ENCODE measurements around the gene SOX5.

DNA sequence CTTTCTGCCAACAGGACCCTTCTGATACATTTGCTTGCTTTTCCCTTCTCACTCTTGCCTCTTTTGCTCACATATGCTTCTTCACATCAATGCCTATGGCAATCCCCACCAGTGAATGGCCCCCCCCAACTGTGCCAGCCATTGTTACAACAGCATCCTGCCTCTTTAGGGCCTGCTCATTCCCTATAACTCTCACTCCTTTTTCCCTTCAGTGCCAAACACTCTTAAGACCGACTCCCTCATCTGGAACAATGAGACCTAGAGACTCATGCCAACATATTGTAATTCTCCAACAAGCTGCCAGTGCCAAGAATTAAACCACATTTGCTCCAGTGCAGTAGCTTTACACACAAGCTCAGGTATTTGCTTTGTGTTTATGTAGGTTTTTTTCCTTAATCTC is 189.0 kb downstream of the SOX5 start:
- TF ChIP-seq, protein P1, sequence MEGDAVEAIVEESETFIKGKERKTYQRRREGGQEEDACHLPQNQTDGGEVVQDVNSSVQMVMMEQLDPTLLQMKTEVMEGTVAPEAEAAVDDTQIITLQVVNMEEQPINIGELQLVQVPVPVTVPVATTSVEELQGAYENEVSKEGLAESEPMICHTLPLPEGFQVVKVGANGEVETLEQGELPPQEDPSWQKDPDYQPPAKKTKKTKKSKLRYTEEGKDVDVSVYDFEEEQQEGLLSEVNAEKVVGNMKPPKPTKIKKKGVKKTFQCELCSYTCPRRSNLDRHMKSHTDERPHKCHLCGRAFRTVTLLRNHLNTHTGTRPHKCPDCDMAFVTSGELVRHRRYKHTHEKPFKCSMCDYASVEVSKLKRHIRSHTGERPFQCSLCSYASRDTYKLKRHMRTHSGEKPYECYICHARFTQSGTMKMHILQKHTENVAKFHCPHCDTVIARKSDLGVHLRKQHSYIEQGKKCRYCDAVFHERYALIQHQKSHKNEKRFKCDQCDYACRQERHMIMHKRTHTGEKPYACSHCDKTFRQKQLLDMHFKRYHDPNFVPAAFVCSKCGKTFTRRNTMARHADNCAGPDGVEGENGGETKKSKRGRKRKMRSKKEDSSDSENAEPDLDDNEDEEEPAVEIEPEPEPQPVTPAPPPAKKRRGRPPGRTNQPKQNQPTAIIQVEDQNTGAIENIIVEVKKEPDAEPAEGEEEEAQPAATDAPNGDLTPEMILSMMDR (IDR thresholded peaks at IDR 0.05), result no peak
- TF ChIP-seq EZH2 (IDR thresholded peaks at IDR 0.05; ENCODE audit: borderline replicate concordance, insufficient read depth, low read depth, low read length, poor library complexity, severe bottlenecking), result no peak

Data from B cell (primary cell).